HEK293T (cell line): ENCODE data around the gene CDYL2.

Experiments used
- CTCF ChIA-PET: fragments of 350-600 bp; formaldehyde crosslinking; extraction: SDS; loops from one replicate; lab custom pipeline; 2021; ENCODE audit warnings: antibody characterized with exemption, inconsistent platforms; lab: Yijun Ruan, JAX
- POLR2A ChIA-PET: fragments of 350-600 bp; formaldehyde crosslinking; extraction: SDS; loops from one replicate; lab custom pipeline; 2020; ENCODE audit warnings: antibody characterized with exemption, inconsistent platforms; lab: Yijun Ruan, JAX
- DNase-seq: peaks from one replicate; pipeline ENCODE4 v3.0.0; 2012; ENCODE audit warnings: mixed read lengths; ENCODE audit errors: extremely low spot score
- ARNT ChIP-seq: fragments of 450-650 bp; IDR thresholded peaks from 2 replicates; pipeline ENCODE4 v1.6.1; 2017; ENCODE audit warnings: mild to moderate bottlenecking
- BHLHE40 ChIP-seq: fragments of 450-650 bp; IDR thresholded peaks from 2 replicates; pipeline ENCODE4 v1.6.1; 2016; ENCODE audit warnings: mild to moderate bottlenecking, moderate library complexity, borderline replicate concordance
- CTBP1 ChIP-seq: fragments of 450-650 bp; IDR thresholded peaks from 2 replicates; pipeline ENCODE4 v1.6.1; 2016; ENCODE audit warnings: borderline replicate concordance
- ELF4 ChIP-seq: fragments of 450-650 bp; IDR thresholded peaks from 2 replicates; pipeline ENCODE4 v1.6.1; 2017; ENCODE audit warnings: antibody characterized with exemption
- FOXA1 ChIP-seq: fragments of 450-650 bp; IDR thresholded peaks from 2 replicates; pipeline ENCODE4 v1.6.1; 2016; ENCODE audit warnings: mild to moderate bottlenecking
- FOXK2 ChIP-seq: fragments of 450-650 bp; IDR thresholded peaks from 2 replicates; pipeline ENCODE4 v1.6.1; 2016; ENCODE audit warnings: mild to moderate bottlenecking
- FOXM1 ChIP-seq: fragments of 450-650 bp; IDR thresholded peaks from 2 replicates; pipeline ENCODE4 v1.6.1; 2017; ENCODE audit warnings: mild to moderate bottlenecking, borderline replicate concordance
- HDGF ChIP-seq: fragments of 450-650 bp; IDR thresholded peaks from 2 replicates; pipeline ENCODE4 v1.6.1; 2017; ENCODE audit warnings: antibody characterized with exemption, borderline replicate concordance
- L3MBTL2 ChIP-seq: fragments of 450-650 bp; conservative IDR thresholded peaks from 2 replicates; pipeline ENCODE4 v1.6.1; 2016; ENCODE audit warnings: mild to moderate bottlenecking
- LEF1 ChIP-seq: fragments of 450-650 bp; IDR thresholded peaks from 2 replicates; pipeline ENCODE4 v1.6.1; 2017; ENCODE audit warnings: mild to moderate bottlenecking, borderline replicate concordance
- NFRKB ChIP-seq: fragments of 450-650 bp; IDR thresholded peaks from 2 replicates; pipeline ENCODE4 v1.6.1; 2016; ENCODE audit warnings: mild to moderate bottlenecking, moderate library complexity
- SP1 ChIP-seq: fragments of 450-650 bp; IDR thresholded peaks from 2 replicates; pipeline ENCODE4 v1.6.1; 2017
- SUZ12 ChIP-seq: fragments of 450-650 bp; IDR thresholded peaks from 2 replicates; pipeline ENCODE4 v1.6.1; 2016; ENCODE audit warnings: mild to moderate bottlenecking
- TARDBP ChIP-seq: fragments of 450-650 bp; IDR thresholded peaks from 2 replicates; pipeline ENCODE4 v1.6.1; 2016
- ZNF384 ChIP-seq: fragments of 450-650 bp; IDR thresholded peaks from 2 replicates; pipeline ENCODE4 v1.6.1; 2016
- TF ChIP-seq, protein P1 (sequence below): fragments of 450-650 bp; IDR thresholded peaks from 2 replicates; pipeline ENCODE4 v1.6.1; 2016

CDYL2 gene

GRCh38 chr16:80803339-80804055 is 901 bp downstream of the CDYL2 start:
- POLR2A ChIA-PET, result no interaction called here
- CTCF ChIA-PET, result no interaction called here
- DNase-seq, result peak; percentile 62
- no peak for TF ChIP-seq FOXK2
- no peak for TF ChIP-seq L3MBTL2
- no peak for TF ChIP-seq ZNF384

GRCh38 chr16:80802902-80803301 is 1.5 kb downstream of the CDYL2 start:
- TF ChIP-seq L3MBTL2 (no peak), TARDBP (no peak), FOXK2 (no peak), ELF4 (no peak), BHLHE40 (no peak), CTBP1 (no peak), SUZ12 (no peak), NFRKB (no peak)
- TF ChIP-seq, protein P1, sequence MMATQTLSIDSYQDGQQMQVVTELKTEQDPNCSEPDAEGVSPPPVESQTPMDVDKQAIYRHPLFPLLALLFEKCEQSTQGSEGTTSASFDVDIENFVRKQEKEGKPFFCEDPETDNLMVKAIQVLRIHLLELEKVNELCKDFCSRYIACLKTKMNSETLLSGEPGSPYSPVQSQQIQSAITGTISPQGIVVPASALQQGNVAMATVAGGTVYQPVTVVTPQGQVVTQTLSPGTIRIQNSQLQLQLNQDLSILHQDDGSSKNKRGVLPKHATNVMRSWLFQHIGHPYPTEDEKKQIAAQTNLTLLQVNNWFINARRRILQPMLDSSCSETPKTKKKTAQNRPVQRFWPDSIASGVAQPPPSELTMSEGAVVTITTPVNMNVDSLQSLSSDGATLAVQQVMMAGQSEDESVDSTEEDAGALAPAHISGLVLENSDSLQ, result no peak
- no peak for DNase-seq
- ChIA-PET CTCF (no interaction called here), POLR2A (no interaction called here)

DNA sequence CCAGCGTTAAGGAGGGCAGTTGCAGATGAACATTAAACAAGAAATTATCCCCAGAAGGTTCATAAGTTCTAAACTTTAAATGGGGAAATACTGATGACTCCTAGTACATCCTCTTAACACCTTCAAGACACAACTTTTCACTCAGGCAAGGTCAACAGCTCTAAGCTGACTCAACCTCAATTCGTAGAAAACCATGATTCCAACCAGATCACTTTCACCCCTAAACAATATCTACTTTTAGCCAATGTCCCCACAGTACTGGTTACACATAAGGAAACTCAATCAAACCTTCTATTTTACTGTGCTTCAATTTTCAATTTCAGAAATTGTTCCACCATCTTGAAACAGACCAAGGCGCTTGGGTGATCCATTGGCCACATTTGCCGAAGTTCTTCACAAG is 2.3 kb downstream of the CDYL2 start:
- TF ChIP-seq L3MBTL2 (no peak), SP1 (no peak), NFRKB (no peak), BHLHE40 (no peak), LEF1 (no peak), FOXA1 (no peak), HDGF (no peak), ELF4 (no peak), FOXM1 (no peak), ZNF384 (no peak), TARDBP (no peak), ARNT (no peak), FOXK2 (no peak), SUZ12 (no peak), CTBP1 (no peak)
- TF ChIP-seq, protein P1, result no peak
- no peak for DNase-seq
- CTCF ChIA-PET, result no interaction called here
- POLR2A ChIA-PET, result no interaction called here

DNA sequence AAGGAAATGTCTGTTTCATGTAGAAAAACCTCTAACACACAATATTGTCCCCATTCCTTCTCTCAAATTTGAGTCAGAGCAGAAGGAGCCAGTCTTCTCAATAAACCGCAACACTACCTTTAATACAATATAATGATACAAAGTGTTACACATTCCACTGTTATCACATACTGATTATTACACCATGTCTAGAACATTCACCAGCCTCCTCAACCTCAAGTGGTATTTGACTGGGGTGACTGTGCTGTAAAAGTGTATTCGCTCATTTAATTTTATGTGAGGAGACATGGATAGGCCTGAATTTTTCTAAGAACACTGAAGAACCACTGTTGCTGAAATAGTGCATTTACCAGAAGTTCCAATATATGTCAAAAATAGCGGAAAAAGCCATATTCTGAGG is 10.3 kb downstream of the CDYL2 start:
- CTCF ChIA-PET, result no interaction called here
- POLR2A ChIA-PET, result no interaction called here
- no peak for DNase-seq
- TF ChIP-seq FOXK2 (no peak), L3MBTL2 (no peak), HDGF (no peak), BHLHE40 (no peak), NFRKB (no peak), CTBP1 (no peak)

GRCh38 chr16:80792031-80792430 is 12.4 kb downstream of the CDYL2 start:
- ChIA-PET POLR2A (no interaction called here), CTCF (interaction anchor here (0.6 kb wide), 1 partner anchor 1801 kb away, joined by 3 read pairs; no protein-coding TSS in a partner anchor)
- no peak for DNase-seq
- TF ChIP-seq ARNT, result no peak

- TF ChIP-seq LEF1 (no peak), FOXK2 (no peak), NFRKB (no peak), L3MBTL2 (no peak), BHLHE40 (no peak), SP1 (no peak), SUZ12 (no peak), ELF4 (no peak), CTBP1 (no peak)
- TF ChIP-seq, protein P1, result no peak
- POLR2A ChIA-PET, result no interaction called here
- CTCF ChIA-PET, result interaction anchor here (0.6 kb wide), 1 partner anchor 1800 kb away, joined by 3 read pairs; no protein-coding TSS in a partner anchor
- no peak for DNase-seq
Observed at GRCh38 chr16:80791411-80791810, 13.0 kb downstream of the CDYL2 start.

GRCh38 chr16:80790751-80791150 is 13.6 kb downstream of the CDYL2 start:
- TF ChIP-seq LEF1 (no peak), ELF4 (no peak)
- no peak for DNase-seq
- ChIA-PET CTCF (no interaction called here), POLR2A (no interaction called here)
